ENCODE data around the gene DTX1.

The DTX1 gene

DNA sequence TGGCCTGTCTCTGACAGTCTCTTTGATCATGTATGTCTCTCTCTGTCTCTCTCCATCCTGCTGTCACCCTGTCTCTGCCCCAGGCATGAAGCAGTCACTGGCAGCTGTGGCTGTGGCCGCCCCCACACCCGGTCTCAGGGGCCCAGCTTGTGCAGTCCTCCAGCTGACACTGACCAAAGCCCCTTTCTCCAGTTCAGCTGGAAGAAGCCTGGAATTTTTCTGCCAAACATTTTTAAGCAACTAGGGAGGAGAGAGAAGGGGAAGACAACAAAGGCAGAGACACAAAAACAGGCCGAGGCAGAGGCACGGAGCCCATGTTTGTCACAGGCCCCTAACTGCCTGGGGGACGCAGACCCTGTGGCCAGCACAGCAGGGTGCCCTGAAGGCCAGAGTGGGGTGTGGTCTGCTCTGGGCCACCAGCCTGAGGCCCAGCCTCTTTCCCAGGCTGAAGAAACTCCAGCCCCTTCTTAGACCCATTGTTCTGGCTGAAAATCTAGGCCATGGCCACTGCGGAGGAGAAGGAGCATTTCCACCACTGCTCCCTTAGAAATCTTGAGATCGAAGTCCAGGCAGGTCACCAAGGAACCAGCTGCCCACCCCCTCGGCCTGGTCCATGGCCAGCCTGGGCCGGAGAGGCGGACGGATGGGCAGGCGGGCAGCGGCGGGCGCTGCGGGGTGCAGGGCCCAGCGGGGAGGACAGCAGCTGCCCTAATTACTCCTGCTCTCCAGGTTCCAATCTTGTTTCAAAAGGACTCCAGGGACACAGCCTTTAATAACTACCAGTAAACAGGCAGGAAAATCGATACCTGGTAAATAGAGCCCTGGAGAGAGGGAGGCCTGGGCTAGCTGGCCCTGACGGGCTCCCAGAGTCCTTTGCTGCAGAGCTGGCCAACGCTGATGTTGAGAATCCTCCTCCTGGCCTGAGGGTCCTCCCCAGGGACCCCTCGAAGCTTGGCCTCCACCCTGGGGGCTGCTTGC is 14.9 kb downstream of the DTX1 start:
- no peak for DNase-seq (ENCODE audit: low read depth in 2 of 2)

DNA sequence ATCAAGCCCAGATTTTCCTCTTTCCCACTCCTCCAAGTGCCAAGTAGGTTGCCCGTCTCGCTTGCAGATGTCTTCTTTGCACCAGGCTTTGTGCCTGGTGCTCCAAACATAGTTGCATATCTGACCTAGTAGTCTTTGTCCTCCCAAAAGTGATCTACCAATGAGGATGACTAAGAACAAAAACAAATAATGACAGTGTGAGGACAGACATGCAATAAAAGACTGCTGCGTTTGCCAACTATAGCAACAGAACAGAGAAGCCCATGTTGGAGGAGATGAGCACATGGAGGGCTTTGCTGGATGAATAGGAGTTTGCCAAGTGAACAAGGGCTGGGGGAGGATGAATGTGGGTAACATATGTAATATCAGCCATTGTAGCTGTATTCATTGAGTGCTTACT is 15.6 kb downstream of the DTX1 start:
- no peak for DNase-seq (ENCODE audit: low read depth in 2 of 2)

DNA sequence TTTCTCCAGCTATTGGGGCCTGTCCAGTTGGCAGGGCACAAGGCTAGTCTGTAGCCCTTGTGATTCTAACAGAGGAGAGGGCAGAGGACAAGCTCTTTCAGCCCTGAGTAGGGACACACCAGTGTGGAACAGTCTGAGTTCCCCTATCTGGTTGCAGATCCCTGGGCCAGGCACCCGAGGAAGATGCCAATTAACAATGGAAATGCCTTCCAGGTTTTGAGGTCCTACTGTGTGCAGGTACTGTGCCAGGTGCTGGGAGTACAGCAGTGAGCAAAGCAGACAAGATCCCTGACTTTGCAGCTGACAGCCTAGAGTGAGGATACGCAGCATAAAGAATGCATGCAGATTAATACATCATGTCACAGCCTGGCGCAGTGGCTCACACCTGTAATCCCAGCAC is 17.1 kb downstream of the DTX1 start:
- no peak for DNase-seq (ENCODE audit: low read depth in 2 of 2)

DNA sequence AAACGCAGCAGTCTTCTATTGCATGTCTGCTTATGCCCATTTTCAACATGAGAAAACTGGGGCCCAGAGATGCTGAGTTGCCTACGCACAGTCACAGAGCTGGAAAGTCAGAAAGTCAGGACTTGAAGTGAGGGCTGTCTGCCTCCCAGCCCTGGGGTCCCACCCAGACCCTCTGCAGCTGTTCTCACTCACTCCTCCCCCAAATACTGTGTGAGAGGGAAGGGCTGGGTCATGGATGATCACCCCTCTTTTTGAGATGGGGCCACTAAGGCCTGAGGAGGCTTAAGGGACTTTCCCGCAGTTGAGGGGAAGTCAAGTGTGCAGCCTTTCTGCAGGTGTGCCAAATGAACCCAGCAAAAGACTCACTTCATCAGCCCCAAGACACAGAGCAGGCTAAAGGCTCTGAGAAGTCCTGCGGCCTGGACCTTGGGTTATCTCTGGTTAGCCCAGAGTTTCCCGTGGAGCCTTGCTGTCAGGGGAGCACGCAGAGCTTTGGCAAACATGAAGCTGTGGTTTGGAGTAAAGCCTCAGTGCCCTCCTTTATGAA is 18.7 kb downstream of the DTX1 start:
- no peak for DNase-seq (ENCODE audit: low read depth in 2 of 2)

DNA sequence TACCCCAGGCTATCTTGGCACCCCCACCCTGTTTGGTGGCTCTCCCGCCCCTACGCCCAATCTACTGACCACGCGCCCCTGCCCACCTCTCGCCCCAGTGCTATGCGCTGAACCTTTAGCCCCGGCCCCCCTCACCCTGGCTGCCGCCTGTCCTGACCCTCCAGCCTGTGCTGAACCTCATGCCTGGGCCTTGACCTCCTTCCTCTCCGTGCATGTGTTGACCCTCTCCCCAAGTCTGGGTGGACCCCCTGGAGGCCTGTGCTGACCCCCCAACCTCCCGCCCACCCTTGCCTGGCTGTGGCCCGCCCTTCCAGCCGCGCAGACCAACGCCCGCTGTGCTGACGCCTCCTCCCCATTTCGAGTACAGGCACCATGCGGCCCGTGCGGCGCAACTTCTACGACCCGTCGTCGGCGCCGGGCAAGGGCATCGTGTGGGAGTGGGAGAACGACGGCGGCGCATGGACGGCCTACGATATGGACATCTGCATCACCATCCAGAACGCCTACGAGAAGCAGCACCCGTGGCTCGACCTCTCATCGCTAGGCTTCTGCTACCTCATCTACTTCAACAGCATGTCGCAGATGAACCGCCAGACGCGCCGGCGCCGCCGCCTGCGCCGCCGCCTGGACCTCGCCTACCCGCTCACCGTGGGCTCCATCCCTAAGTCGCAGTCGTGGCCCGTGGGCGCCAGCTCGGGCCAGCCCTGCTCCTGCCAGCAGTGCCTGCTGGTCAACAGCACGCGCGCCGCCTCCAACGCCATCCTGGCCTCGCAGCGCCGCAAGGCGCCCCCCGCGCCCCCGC is 20.7 kb downstream of the DTX1 start:
- DNase-seq (ENCODE audit: low read depth in 2 of 2), result no peak

DNA sequence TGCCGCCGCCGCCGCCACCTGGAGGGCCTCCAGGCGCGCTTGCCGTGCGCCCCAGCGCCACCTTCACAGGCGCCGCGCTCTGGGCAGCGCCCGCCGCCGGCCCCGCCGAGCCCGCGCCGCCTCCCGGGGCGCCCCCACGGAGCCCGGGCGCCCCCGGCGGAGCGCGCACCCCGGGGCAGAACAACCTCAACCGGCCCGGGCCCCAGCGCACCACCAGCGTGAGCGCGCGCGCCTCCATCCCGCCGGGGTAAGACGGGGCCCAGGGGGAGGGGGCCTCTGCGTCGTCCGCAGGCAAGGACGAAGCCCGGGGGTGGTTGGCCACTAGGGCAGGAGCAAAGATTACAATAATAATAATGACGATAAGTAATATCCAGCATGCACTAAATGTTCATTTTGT is 21.3 kb downstream of the DTX1 start:
- no peak for DNase-seq (ENCODE audit: low read depth in 2 of 2)

DNA sequence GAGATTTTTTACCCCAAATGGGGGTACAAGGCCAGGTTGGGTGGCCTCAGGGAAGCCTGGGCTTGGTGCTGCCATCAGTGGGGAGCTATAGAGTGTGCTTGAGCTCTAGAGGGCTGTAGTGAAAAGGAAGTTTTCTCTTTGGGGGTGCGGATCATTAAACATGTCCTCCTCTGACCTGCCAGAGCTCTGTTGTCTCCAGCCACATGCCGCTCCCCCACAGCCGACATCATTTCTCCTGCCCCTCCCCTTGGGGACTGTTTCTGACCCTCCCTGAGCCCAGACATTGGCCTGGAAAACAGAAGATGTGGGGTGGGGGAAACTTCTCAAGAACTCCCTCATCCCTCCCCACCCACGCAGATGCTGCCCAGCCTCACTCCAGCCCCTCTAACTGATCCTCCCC is 25.3 kb downstream of the DTX1 start:
- DNase-seq (ENCODE audit: low read depth in 2 of 2), result no peak

DNA sequence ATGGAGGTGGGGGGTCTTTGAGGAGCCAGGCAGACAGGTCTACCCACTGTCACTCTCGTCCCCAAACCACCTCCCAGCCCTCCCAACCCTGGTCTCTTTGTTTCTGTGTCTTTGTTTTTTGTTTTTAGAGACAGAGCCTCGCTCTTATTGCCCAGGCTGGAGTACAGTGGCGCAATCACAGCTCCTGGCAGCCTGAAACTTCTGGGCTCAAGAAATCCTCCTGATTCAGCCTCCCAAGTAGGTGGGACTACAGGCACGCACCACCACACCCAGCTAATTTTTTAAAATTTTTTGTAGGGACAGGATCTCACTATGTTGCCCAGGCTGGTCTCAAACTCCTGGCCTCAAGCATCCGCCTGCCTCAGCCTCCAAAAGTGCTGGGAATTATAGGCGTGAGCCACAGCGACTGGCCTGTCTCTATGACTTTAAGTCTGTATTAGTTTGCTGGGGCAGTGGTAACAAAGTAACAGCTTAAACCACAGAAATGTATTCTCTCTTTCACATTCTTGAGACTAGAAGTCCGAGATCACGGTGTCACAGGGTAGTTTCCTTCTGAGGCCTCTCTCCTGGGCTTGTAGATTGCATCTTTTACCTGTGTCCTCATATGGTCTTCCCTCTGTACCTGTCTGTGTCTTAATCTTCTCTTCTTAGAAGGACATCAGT is 26.1 kb downstream of the DTX1 start:
- no peak for DNase-seq (ENCODE audit: low read depth in 2 of 2)

DNA sequence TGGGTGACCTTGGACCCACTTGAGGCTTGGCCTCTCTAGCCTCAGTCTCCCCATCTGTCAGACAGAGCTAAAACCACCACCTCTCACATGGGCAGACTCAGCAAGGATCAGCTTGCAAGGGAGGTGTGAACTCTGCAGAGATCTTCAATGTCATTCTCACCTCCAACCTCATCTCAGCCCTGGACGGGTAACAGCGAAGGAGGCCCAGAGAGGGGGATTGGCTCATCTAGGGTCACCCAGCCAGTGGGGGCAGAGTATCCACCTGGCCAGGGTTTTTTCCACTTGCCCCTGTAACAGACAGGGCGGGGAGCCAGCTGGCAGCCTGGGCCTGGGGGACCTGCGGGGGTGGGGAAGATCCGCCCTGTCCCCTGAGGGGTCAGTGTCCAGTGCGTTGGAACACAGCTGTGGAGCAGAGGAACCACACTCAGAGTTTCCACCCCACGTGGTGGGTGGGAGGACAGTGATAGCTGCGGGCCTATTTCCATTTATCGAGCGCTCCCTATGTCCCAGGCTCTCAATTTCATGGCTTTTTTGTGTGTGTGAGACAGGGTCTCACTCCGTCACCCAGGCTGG is 27.4 kb downstream of the DTX1 start:
- DNase-seq (ENCODE audit: low read depth in 2 of 2), result no peak

DNA sequence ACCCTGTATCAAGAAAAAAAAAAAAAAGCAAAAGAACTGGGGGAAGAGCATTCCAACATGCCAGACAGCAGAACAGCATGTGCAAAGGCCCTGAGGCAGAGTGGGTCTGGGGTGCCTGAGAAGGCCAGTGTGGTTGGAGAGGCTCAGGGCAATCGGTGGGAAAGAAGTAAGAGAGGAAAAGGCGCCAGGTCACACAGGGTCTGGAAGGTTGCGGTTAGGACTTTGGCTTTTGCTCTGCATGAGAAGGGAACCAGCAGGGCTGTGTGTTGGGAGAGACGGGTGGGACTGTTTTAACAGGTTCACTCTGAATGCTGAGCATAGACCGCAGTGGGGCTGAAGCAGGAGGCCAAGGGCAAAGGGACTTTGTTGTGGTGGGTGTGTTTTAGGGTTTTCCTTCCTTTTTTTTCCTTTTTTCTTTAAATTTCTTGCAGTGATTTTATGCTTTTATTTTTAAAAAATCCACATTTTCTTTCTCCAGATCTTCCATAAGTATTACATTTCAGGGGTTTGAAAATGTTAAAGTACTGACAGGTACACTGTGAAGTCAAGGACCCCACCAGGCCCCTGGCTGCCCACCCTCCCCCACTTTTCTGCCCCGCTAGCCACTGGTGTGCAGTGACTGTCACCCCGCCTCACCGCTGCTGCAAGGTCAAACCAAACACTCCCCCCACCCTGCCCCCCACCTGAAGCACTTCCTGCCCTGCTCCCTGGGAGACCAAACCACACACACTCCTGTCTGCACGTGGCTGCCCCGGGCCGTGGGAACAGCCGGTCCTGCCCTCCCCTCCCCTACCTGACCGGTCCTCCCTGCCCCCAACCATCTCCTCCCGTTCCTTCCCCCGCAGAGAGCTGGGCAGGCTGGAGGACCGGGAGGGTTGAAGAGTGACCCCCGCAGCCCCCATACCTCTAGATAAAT is 30.0 kb downstream of the DTX1 start:
- DNase-seq (ENCODE audit: low read depth in 2 of 2), result no peak

DNA sequence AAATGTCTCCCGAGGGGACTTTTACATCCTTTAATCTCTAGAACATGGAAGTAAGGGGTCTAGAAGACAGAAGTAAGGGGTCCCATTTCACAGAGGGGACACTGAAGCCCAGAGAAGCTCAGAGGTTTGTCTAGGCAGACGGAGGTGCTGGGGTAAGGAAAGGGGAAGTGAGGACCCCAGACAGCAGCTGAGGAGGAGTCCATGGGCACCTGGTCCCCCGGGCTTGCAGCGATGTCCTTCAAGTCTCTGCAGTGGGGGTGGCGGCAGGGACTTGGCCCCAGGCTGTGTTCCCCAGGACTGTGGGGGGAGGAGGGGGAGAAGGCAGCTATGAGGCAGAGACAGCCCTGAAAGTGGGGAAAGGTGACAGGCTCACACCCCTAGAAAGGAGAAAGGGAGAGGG is 30.7 kb downstream of the DTX1 start:
- DNase-seq (ENCODE audit: low read depth in 2 of 2), result no peak

DNA sequence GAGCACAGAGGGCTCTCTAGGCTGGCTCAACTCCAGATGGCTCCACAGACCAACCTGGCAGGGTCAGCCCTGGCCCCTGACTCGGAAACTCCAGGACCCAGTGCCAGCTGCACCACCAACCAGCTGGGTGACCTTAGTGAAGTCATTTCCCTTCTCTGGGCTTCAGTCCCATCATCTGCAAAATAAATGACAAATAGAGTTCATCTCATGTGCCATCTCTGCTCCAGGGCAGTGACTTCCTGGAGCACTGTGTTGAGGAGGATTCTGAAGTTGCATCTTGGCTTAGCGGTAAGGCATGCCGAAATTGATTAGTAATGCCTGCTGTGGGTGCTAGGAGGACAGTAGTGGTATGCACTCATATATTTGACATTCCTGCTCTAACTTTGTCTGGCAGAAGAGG is 31.5 kb downstream of the DTX1 start:
- DNase-seq (ENCODE audit: low read depth in 2 of 2), result no peak

DNA sequence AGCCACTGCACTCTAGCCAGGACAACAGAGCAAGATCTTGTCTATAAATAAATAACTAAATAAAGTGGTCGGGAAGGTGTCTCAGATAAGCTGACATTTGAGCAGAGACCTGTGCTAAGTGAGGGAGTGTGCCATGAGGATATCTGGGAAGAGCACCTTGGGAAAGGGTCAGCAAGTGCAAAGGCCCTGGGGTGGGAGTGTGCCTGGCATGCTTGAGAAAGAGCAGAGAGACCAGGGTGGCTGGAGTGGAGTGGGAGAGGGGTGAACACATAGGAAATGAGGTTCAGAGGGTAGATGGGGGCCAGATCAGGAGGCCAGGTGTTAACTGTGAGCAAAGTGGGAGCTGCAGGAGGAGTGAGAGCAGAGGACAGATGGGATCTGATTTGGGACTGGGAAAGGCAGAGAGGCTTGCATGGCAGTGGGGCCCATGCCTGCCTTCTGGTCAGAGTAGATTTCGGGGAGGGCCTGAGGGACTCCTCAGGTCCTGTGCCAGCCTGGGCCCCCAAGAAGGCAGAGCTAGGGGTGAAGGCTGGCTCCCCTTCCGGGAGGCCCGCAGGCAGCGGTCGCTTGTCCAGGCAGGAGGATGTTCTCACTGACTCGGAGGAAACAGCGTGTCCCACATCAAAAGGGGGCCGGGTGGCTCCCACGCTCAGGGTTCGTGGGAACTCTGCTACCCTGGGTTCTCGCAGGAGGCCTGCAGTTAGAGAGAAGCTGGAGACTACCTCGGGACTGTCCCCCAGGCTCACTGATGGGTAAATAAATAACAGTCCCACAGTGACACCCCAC is 32.6 kb downstream of the DTX1 start:
- peak; percentile 33 to 57 for DNase-seq (ENCODE audit: low read depth in 2 of 2)

DNA sequence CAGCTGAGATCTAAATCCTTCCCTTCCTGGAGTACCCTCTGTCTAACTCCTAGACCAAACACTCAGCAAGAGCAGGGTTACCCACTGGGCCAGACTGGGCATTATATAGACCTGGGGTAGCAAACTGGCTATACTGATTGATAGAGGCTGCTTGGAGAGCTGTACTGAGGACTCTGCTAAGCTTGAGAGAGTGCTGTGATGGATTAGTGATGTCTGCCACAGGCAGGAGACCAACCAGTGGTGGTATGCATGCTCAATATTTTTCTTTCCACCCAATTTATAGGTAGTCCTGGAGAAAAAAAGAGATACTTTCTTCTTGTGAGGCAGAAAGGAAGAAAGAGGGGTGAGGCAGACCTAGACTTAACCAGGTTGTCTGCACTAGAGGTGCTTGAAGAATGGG is 33.3 kb downstream of the DTX1 start:
- DNase-seq (ENCODE audit: low read depth in 2 of 2), result no peak

DNA sequence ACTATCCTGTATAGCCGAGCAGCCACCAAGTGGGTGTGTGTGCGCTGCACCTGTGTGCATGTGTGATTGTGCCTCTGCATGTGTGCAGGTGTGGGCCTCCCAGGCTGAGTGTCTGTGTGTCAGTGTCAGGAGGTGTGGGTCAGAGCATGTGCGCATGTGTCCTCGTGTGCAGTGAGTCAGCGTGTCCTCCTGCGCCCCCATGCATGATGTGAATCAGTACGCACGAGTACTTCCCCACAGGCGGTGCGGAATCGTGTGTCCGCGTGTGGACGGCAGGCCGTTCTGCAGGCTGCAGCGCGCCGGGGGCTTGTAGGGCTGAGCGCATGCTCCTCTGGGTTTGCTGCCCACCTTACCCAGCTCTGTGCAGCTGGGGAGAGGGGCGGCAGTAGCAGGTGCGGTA is 34.2 kb downstream of the DTX1 start:
- DNase-seq (ENCODE audit: low read depth in 2 of 2), result no peak

DNA sequence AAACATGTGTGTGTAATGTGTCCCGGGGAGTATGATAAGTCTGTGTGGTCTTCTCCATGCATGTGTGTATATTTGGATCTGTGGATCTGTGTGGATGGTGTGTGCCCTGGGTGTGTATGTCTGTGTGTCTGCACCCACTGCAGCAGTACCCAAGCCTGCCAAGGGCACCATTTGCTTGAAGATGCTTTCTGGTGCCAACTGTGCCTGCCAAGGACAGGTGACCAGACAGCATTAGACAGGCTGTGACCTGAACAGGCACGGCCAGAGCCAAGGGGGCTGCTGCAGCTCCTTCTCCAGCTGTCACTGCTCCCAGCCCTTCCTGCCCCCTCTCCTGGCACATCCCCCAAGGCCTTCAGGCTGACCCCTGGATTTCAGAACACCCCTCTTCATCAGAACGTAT is 35.0 kb downstream of the DTX1 start:
- DNase-seq (ENCODE audit: low read depth in 2 of 2), result no peak

DNA sequence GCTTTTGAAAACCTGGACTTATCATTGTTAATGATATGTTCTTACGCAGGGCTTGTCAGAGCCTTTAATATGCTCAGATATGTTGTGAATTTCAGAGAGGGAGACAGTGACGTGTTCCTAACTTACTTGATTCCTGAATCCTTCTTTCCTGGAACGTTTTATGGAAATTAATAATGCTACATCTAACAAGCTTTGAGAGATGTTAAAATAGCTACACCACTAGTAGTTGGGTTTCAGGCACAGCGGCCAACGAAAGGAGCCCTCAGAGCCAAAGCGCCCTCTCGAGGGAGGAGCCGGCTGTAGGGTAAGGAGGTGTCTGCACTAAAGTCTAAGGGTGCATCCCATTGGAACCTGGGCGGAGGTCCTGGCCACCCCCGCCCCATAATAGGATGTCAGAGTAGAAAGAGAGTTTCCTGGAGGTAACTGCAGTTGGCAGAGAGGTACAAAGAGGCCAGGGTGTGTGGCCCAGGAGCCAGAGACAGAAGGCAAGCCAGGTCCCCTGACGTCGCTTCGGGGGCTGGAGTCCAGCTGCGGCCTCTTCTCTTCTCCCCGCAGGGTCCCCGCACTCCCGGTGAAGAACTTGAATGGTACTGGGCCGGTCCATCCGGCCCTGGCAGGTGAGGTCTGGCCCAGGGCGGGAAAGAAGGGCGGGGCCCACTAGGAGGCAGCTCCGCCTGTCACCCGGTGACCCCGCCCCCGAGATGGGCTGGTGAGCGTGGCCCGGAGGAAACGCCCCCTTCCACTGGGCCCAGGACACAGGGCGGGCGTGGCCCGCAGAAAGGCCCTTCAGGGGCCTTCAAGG is 36.3 kb downstream of the DTX1 start:
- DNase-seq (ENCODE audit: low read depth in 2 of 2), result no peak

DNA sequence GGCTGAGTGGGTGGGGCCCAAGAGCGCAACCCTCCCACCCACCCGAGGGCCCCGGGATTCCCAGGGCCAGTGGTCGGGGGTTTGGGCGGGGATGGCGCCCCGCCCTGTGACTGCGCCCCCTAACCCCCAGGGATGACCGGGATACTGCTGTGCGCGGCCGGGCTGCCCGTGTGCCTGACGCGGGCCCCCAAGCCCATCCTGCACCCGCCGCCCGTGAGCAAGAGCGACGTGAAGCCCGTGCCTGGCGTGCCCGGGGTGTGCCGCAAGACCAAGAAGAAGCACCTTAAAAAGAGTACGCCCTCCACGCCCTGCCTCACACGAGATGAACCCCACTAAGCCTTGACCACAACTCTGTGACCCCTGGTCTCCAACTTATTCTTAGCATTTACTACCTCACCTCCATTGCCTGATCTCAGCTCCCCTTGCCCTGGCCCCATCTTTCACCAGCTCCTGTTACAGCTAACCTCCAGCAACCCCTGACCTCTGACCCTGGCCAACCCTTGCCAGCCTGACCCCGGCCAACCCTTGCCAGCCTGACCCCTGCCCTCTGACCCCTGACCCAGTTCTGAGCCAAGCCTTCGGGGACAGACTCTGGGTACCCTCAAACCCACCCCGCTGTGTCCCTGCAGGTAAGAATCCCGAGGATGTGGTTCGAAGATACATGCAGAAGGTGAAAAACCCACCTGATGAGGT is 37.0 kb downstream of the DTX1 start:
- no peak for DNase-seq (ENCODE audit: low read depth in 2 of 2)

Measured in stimulated activated CD4-positive, alpha-beta T cell treated with anti-CD3 and anti-CD28 coated beads, Interleukin-15, amount 100 ng/mL, for 48 hours (primary cell).